ENCODE results near the gene KIAA1671.
A peak's percentile ranks its signal among the peaks of the same experiment; 100 is the strongest.

The KIAA1671 gene

GRCh38 chr22:25027959-25028840 is 75.7 kb downstream of the KIAA1671 start:
- no peak overlapping the region for H3K4me3 ChIP-seq (ENCODE audit: low read depth, low read length)
- 0 out of 2 replicates have a peak overlapping the region, but pooled peaks have one; percentile 54 for H3K27ac ChIP-seq (ENCODE audit: low read depth, low read length)

GRCh38 chr22:25028841-25029141 is 76.3 kb downstream of the KIAA1671 start:
- no peaks in the 10 kb centered on the region for H3K27me3 ChIP-seq (ENCODE audit: control insufficient read depth, insufficient read depth, low read length)
- peaks cover 9% of the 10 kb centered on the region; the same call in 1 of the 2 replicates for H3K4me1 ChIP-seq (ENCODE audit: control insufficient read depth, insufficient read depth, low read length)

More at GRCh38 chr22:25027959-25028840, 75.7 kb downstream of the KIAA1671 start:
- H3K9me3 ChIP-seq (ENCODE audit: control insufficient read depth, insufficient read depth, low read depth, low read length): no peaks in the 10 kb centered on the region
- peaks cover 9% of the 10 kb centered on the region; the same call in 1 of the 2 replicates for H3K4me1 ChIP-seq (ENCODE audit: control insufficient read depth, insufficient read depth, low read length)
- H3K9ac ChIP-seq (ENCODE audit: low read length): no peak overlapping the region
- H3K27me3 ChIP-seq (ENCODE audit: control insufficient read depth, insufficient read depth, low read length): no peaks in the 10 kb centered on the region
- peaks cover 6% of the 10 kb centered on the region; the same call in 1 of the 2 replicates for H3K36me3 ChIP-seq (ENCODE audit: control insufficient read depth, insufficient read depth, low read length)

GRCh38 chr22:25029181-25029580 is 76.7 kb downstream of the KIAA1671 start:
- H3K9me3 ChIP-seq (ENCODE audit: control insufficient read depth, insufficient read depth, low read depth, low read length): no peaks in the 10 kb centered on the region
- H3K27ac ChIP-seq (ENCODE audit: low read depth, low read length): no peak overlapping the region
- no peaks in the 10 kb centered on the region for H3K27me3 ChIP-seq (ENCODE audit: control insufficient read depth, insufficient read depth, low read length)
- no peak overlapping the region for H3K9ac ChIP-seq (ENCODE audit: low read length)
- H3K4me3 ChIP-seq (ENCODE audit: low read depth, low read length): no peak overlapping the region
- peaks cover 6% of the 10 kb centered on the region; the same call in 1 of the 2 replicates for H3K36me3 ChIP-seq (ENCODE audit: control insufficient read depth, insufficient read depth, low read length)
- H3K4me1 ChIP-seq (ENCODE audit: control insufficient read depth, insufficient read depth, low read length): peaks cover 9% of the 10 kb centered on the region; the same call in 1 of the 2 replicates

More at GRCh38 chr22:25028841-25029141, 76.3 kb downstream of the KIAA1671 start:
- Histone ChIP-seq H3K27ac (ENCODE audit: low read depth, low read length) (no peak overlapping the region), H3K36me3 (ENCODE audit: control insufficient read depth, insufficient read depth, low read length) (peaks cover 6% of the 10 kb centered on the region; the same call in 1 of the 2 replicates), H3K4me3 (ENCODE audit: low read depth, low read length) (no peak overlapping the region), H3K9ac (ENCODE audit: low read length) (no peak overlapping the region), H3K9me3 (ENCODE audit: control insufficient read depth, insufficient read depth, low read depth, low read length) (no peaks in the 10 kb centered on the region)

- Histone ChIP-seq H3K36me3 (ENCODE audit: control insufficient read depth, insufficient read depth, low read length) (peaks cover 6% of the 10 kb centered on the region; the same call in 1 of the 2 replicates), H3K4me1 (ENCODE audit: control insufficient read depth, insufficient read depth, low read length) (peaks cover 9% of the 10 kb centered on the region; the same call in 1 of the 2 replicates), H3K9ac (ENCODE audit: low read length) (no peak overlapping the region), H3K27ac (ENCODE audit: low read depth, low read length) (no peak overlapping the region), H3K9me3 (ENCODE audit: control insufficient read depth, insufficient read depth, low read depth, low read length) (no peaks in the 10 kb centered on the region), H3K4me3 (ENCODE audit: low read depth, low read length) (no peak overlapping the region), H3K27me3 (ENCODE audit: control insufficient read depth, insufficient read depth, low read length) (no peaks in the 10 kb centered on the region)
Observed at GRCh38 chr22:25030636-25031035, 78.1 kb downstream of the KIAA1671 start.

- Histone ChIP-seq H3K9ac (ENCODE audit: low read length) (no peak overlapping the region), H3K9me3 (ENCODE audit: control insufficient read depth, insufficient read depth, low read depth, low read length) (no peaks in the 10 kb centered on the region), H3K27me3 (ENCODE audit: control insufficient read depth, insufficient read depth, low read length) (no peaks in the 10 kb centered on the region), H3K27ac (ENCODE audit: low read depth, low read length) (no peak overlapping the region), H3K36me3 (ENCODE audit: control insufficient read depth, insufficient read depth, low read length) (peaks cover 6% of the 10 kb centered on the region; the same call in 1 of the 2 replicates), H3K4me1 (ENCODE audit: control insufficient read depth, insufficient read depth, low read length) (peaks cover 9% of the 10 kb centered on the region; the same call in 1 of the 2 replicates), H3K4me3 (ENCODE audit: low read depth, low read length) (no peak overlapping the region)
Observed at GRCh38 chr22:25032066-25032465, 79.5 kb downstream of the KIAA1671 start.

- no peaks in the 10 kb centered on the region for H3K9me3 ChIP-seq (ENCODE audit: control insufficient read depth, insufficient read depth, low read depth, low read length)
- H3K36me3 ChIP-seq (ENCODE audit: control insufficient read depth, insufficient read depth, low read length): peaks cover 27% of the 10 kb centered on the region
- no peaks in the 10 kb centered on the region for H3K4me1 ChIP-seq (ENCODE audit: control insufficient read depth, insufficient read depth, low read length)
- H3K4me3 ChIP-seq (ENCODE audit: low read depth, low read length): no peak overlapping the region
- no peak overlapping the region for H3K27ac ChIP-seq (ENCODE audit: low read depth, low read length)
- H3K9ac ChIP-seq (ENCODE audit: low read length): no peak overlapping the region
- H3K27me3 ChIP-seq (ENCODE audit: control insufficient read depth, insufficient read depth, low read length): no peaks in the 10 kb centered on the region
Observed at GRCh38 chr22:25035715-25036114, 83.2 kb downstream of the KIAA1671 start.

- H3K9me3 ChIP-seq (ENCODE audit: control insufficient read depth, insufficient read depth, low read depth, low read length): no peaks in the 10 kb centered on the region
Observed at GRCh38 chr22:25038239-25038638, 85.7 kb downstream of the KIAA1671 start.

GRCh38 chr22:25038771-25039170 is 86.3 kb downstream of the KIAA1671 start:
- Histone ChIP-seq H3K27ac (ENCODE audit: low read depth, low read length) (no peak overlapping the region), H3K27me3 (ENCODE audit: control insufficient read depth, insufficient read depth, low read length) (no peaks in the 10 kb centered on the region), H3K36me3 (ENCODE audit: control insufficient read depth, insufficient read depth, low read length) (peaks cover 23% of the 10 kb centered on the region), H3K9me3 (ENCODE audit: control insufficient read depth, insufficient read depth, low read depth, low read length) (no peaks in the 10 kb centered on the region), H3K9ac (ENCODE audit: low read length) (no peak overlapping the region), H3K4me3 (ENCODE audit: low read depth, low read length) (no peak overlapping the region), H3K4me1 (ENCODE audit: control insufficient read depth, insufficient read depth, low read length) (no peaks in the 10 kb centered on the region)

More at GRCh38 chr22:25038239-25038638, 85.7 kb downstream of the KIAA1671 start:
- Histone ChIP-seq H3K4me1 (ENCODE audit: control insufficient read depth, insufficient read depth, low read length) (no peaks in the 10 kb centered on the region), H3K36me3 (ENCODE audit: control insufficient read depth, insufficient read depth, low read length) (peaks cover 21% of the 10 kb centered on the region), H3K27ac (ENCODE audit: low read depth, low read length) (no peak overlapping the region), H3K9ac (ENCODE audit: low read length) (no peak overlapping the region), H3K4me3 (ENCODE audit: low read depth, low read length) (no peak overlapping the region), H3K27me3 (ENCODE audit: control insufficient read depth, insufficient read depth, low read length) (no peaks in the 10 kb centered on the region)

GRCh38 chr22:25039255-25039654 is 86.7 kb downstream of the KIAA1671 start:
- no peak overlapping the region for H3K4me3 ChIP-seq (ENCODE audit: low read depth, low read length)
- peaks cover 27% of the 10 kb centered on the region for H3K36me3 ChIP-seq (ENCODE audit: control insufficient read depth, insufficient read depth, low read length)
- no peak overlapping the region for H3K27ac ChIP-seq (ENCODE audit: low read depth, low read length)
- no peak overlapping the region for H3K9ac ChIP-seq (ENCODE audit: low read length)
- H3K9me3 ChIP-seq (ENCODE audit: control insufficient read depth, insufficient read depth, low read depth, low read length): no peaks in the 10 kb centered on the region
- no peaks in the 10 kb centered on the region for H3K27me3 ChIP-seq (ENCODE audit: control insufficient read depth, insufficient read depth, low read length)
- H3K4me1 ChIP-seq (ENCODE audit: control insufficient read depth, insufficient read depth, low read length): no peaks in the 10 kb centered on the region

GRCh38 chr22:25039754-25040153 is 87.2 kb downstream of the KIAA1671 start:
- Histone ChIP-seq H3K27ac (ENCODE audit: low read depth, low read length) (no peak overlapping the region), H3K4me1 (ENCODE audit: control insufficient read depth, insufficient read depth, low read length) (no peaks in the 10 kb centered on the region), H3K27me3 (ENCODE audit: control insufficient read depth, insufficient read depth, low read length) (no peaks in the 10 kb centered on the region), H3K9me3 (ENCODE audit: control insufficient read depth, insufficient read depth, low read depth, low read length) (no peaks in the 10 kb centered on the region), H3K36me3 (ENCODE audit: control insufficient read depth, insufficient read depth, low read length) (peaks cover 27% of the 10 kb centered on the region), H3K4me3 (ENCODE audit: low read depth, low read length) (no peak overlapping the region), H3K9ac (ENCODE audit: low read length) (no peak overlapping the region)

GRCh38 chr22:25045159-25045558 is 92.6 kb downstream of the KIAA1671 start:
- Histone ChIP-seq H3K9me3 (ENCODE audit: control insufficient read depth, insufficient read depth, low read depth, low read length) (0 out of 2 replicates have a peak, but pooled peaks cover 3% of the 10 kb centered on the region), H3K9ac (ENCODE audit: low read length) (no peak overlapping the region), H3K27ac (ENCODE audit: low read depth, low read length) (no peak overlapping the region), H3K4me3 (ENCODE audit: low read depth, low read length) (no peak overlapping the region), H3K36me3 (ENCODE audit: control insufficient read depth, insufficient read depth, low read length) (peaks cover 21% of the 10 kb centered on the region), H3K27me3 (ENCODE audit: control insufficient read depth, insufficient read depth, low read length) (no peaks in the 10 kb centered on the region), H3K4me1 (ENCODE audit: control insufficient read depth, insufficient read depth, low read length) (no peaks in the 10 kb centered on the region)

Measured in HUES6 (cell line).